ENCODE results near the gene SEMA3A.
"Not testable (repeated sequence)": the region's sequence is repeated elsewhere in the genome, so short reads cannot be mapped to it uniquely, and the experiment has no call there.

SEMA3A gene

DNA sequence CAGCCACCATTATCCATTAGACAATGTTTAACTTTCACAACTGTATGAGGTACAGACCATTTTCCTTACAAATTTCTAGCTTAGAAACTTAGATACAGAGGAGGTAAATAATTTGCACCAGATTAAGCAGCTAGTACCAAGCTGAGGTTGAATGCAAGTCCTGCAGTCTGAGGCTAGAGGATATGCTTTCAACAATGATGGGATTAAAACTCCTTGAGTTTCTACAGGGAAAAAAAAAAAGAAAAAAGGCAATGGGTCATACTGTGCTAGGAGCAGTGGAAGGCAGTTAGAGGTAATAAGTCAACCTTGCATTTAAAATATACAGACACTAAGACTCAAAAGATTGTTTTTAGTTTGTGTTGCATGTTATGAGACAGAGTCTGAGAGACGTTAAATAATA lies 86.5 kb downstream of the SEMA3A start:
- no peak for FAIRE-seq

DNA sequence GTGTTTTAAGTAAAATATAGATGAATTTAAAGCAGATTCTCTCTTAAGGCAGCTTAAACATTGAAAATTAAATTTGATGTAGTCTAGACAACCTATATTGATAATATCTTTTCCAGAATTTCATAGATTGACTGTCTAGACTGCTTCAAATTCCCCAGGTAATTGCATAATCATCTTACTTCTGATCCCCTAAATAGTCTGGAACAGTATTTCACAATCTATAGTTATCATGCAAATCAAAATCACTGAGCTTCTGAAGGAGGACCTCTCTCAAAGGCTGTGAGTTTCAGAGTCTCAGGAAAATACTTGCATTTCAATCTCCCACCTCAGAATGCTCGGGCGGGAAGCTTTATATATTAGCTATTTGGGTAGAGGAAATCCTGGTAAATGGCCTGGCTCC lies 87.3 kb downstream of the SEMA3A start:
- FAIRE-seq, result no peak

DNA sequence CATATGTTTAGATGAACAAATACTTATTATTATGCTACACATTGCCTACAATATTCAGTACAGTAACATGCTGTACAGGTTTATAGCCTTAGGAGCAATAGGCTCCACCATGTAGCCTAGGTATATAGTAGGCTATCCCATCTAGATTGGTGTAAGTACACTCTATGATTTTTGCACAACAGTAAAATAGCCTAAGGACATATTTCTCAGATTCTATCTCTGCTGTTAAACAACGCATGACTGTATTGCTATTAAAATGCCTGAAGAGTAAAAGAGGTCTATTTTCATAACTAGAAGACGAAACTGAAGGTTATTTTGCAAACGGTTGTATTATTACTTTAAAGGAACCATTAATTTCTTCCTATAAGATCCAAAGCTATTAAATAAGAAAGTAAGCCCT lies 88.3 kb downstream of the SEMA3A start:
- FAIRE-seq, result no peak

DNA sequence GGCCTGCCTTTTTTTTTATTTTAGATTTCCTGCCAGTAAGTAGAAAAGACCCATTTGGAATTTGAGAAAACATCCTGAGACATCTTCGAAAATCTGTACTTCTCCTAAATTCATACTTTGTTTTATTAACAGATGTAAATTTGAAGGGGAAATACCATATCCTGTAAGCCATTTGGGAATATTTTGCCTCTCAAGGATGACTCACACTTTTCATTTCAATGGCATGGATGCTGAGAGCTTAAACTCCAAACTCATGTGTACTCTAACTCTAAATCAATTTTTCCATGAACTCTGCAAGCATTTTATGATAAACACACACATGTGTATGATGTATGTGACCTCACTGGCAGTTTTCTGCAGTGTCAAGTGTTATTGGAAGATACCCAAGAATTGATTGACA lies 89.0 kb downstream of the SEMA3A start:
- no peak for FAIRE-seq

DNA sequence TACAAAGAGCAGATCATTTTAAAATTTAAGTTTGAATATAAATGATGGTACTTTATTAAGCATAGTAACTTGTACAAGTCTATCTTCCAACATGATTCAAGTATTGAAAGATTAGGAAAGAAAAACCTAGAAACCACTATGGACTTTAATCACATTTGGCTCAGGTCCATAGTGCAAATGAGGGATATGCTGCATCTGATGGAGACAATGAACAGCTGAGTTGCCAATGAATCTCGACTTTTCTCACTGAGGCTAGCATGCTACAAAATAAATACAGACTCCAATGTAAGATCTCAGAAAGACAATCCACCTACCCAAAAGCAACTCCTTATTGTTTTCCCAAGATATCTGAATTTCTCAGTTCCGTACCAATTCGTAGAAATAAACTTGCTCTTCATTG lies 89.8 kb downstream of the SEMA3A start:
- no peak for FAIRE-seq

DNA sequence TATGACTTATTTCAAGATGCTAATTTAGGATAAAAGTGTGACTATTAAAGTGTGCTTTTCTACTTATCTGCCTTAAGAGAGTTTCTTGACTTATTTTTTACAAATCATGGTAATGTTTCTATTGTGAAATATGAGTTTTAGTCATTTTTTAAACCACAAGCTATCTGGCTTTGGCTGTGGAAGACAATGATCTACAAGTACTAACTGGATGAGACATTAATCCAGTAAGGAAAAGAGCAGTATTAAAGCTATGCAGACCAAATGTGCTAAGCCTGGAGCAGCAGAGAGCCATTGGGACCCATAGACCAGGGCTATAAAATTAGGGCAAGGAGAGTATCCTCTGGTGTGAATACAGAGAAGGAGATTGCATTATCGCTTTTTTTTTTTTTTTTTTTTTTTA lies 92.4 kb downstream of the SEMA3A start:
- FAIRE-seq, result no peak

DNA sequence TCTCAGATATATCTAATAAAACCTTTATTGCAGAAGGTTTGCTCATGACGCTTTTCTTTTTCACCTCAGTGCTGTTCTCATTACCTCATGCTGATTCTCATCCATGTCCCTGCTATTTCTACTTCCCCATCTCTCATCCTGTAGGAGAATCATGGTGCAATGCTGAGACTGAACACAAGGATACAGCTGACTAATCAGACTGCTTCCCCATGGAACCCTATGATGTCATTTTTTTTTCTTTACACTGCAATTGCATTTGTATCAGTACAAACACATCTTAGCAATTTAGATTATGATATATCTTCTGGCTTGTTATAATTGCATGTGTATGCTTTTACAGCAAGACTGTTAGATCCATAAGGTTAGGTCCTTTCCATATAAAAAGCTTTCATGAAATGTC lies 93.7 kb downstream of the SEMA3A start:
- FAIRE-seq, result no peak

DNA sequence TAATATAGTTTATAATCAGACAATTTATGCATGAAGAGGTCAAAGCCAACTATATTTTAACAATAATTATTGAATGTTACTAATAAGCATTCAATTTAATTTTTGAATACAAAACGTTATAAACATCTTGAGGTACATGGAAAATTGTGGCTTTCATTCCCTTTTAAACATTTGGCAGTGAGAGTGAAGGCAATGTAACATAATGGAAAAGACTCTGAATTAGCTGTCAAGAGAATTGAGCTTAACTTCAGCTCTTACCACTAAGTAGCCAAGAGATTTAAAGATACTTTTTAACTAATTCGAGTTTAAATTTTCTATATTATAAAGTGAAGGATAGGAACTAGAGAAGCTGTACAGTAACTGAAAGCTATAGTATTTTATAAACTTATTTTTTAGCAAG lies 98.6 kb downstream of the SEMA3A start:
- FAIRE-seq, result no peak

DNA sequence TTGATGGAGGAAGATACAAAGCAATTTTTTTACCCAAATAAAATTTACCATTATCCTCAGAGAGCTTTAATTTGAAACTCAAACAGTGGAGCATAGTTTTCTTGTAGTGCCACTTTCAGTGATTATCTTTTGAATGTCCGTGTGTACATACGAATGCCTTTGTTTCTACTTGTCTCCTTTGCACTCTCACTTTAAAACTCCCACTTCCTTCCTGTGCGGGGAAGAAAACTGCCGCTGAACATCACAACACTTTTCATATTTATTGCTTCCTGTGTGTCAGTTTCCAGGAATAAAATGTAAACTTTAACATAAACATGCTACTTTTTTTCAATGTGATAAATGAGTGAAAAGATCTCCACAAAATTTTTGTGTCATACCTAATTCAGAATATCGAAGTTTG lies 102.4 kb downstream of the SEMA3A start:
- FAIRE-seq, result no peak

DNA sequence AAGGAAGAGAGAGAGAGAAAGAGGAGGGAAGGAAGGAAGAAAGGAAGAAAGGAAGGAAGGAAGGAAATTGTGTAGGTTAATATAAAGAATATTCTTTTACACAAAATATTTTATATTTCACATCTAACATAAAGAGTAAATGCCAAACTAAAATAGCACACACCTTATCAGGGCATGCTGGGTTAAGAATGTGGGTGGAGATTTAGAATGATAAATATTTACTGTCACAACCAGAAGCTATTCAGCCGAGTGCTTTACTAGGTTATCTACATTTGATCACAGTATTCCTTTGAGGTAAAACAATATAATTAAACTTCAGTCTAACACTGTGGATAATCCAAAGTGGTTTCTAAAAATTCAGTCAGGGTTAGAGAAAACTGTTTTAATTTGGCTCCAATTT lies 103.3 kb downstream of the SEMA3A start:
- no peak for FAIRE-seq

DNA sequence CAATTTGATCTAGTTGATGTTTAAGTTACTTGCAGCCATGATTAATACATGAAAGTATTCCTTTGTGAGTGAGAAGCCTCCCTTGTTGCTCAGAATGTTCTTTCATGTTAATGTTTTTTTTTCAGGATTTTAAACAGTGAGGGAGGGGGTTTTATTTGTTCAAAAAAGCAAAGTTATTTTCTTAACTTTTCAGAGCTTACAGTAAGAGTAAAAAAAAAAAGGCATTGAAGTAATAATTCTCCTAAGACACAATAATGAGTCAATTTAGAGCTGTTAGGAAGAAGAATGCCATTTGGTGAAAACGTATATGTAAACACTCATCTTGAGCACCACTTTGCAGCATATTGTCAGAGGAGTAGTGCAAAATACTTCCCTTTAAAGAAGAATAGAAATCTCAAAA lies 105.8 kb downstream of the SEMA3A start:
- FAIRE-seq, result no peak

DNA sequence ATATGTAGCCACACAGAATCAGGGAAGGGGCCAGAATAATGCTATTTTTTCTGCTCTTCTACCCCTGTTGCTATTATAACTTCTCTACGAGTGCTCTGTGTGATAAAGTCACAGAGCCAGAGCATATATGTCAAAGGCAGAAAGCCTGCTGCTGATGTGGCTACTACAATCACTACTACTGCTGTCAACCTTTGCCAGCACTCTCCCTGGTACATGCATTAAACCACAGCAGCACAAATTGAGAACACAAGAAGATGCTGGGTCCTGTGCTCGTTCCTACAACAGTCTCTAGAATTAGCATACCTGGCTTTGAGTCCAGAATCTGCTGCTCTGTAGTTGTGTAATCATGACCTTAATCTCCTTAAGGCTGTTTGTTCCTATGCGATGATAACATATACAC lies 108.6 kb downstream of the SEMA3A start:
- FAIRE-seq, result no peak

DNA sequence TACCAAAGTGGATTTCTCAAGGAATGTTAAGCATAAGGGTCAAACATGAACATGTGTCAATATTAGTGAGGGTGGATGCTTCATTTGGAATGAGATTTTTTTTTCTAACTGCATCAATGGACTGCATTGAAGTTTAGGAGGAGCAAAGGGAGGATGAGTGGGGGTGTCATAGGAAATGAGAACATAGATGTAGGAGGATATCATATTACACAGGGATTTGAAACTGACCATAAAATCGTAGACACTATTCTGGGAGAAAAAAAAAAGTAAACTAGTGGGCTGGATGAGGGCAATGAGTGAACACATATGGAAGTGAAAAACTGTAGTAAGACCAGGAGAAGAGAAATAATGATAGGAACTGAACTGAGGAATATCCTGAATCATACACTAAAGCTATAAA lies 109.4 kb downstream of the SEMA3A start:
- no peak for FAIRE-seq

DNA sequence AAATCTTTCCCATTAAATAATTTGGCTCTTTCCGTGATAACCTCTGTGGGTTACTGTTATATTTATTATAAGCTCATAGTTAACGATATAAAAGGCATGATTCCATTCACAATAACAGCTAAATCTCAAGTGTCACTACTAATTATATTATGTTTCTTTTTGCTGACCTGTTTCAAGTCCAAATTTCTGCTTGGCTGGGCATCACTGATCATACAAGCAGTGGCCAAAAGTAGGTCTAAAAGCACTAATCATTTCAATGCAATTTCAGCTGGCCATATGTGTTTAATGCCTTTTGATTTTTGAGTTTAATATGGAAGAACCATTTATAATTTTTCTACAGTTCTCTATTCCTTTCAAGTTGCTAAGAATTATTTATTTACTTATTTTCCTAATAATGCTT lies 110.7 kb downstream of the SEMA3A start:
- no peak for FAIRE-seq

DNA sequence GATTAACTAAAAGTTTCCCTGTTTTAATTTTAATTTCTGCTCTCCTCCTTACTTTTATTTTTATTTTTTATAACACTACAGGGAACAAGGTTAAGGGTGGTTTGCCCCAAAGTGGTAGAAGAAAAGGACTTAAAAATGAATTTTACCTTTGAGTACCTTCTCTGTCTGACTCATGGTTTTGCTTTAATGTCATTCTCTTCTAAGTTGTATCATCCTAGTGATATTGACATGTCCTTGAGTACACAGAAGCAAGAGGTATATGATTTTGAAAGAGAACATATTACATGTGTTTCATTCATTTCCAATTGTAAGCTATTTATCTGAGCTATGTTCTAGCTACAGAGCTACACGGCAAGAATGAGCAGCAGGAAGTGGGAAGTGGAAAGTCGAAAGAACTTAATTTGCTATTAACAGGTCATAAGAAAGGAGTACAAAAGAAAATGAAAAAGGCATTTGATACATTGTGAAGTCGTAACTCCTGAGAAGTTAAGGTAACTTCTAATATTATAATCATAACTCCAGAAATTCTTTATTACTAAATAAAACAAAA lies 112.5 kb downstream of the SEMA3A start:
- no peak for FAIRE-seq

DNA sequence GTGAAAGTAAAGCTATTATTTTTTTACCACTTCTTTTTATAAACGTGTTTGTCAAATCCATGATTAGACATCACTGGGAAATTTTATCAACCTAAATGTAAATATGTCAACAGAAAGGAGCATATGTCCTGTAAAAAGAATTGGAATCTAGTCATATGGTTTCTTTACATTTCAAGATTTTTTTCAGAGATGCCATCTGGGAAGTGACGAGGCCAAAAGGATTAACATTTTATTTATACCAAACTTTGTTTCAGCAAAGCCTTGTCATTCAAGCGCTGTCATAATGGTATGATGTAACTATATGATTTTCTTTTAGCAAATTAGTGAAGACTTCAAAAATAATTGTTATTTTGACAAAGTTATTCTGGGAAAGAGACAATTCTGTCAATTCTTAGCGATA lies 117.3 kb downstream of the SEMA3A start:
- no peak for FAIRE-seq

DNA sequence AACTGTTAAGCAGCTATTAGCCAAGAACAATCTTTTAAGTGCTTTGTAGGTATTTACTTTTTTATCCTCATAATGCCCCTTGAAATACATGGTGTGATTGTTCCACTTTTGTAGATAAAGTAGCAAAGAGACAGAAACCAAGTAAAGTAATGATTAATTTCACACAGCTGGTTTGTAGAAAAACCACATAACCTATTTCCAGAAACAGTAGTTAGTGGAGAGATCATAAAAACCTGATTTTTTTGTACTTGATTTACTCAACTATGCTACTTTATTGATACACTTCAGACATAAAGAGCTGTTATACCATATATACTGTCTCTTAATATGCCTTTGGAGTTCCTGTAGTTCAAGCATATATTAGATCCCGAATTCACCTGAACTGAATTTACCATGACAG lies 118.4 kb downstream of the SEMA3A start:
- no peak for FAIRE-seq

DNA sequence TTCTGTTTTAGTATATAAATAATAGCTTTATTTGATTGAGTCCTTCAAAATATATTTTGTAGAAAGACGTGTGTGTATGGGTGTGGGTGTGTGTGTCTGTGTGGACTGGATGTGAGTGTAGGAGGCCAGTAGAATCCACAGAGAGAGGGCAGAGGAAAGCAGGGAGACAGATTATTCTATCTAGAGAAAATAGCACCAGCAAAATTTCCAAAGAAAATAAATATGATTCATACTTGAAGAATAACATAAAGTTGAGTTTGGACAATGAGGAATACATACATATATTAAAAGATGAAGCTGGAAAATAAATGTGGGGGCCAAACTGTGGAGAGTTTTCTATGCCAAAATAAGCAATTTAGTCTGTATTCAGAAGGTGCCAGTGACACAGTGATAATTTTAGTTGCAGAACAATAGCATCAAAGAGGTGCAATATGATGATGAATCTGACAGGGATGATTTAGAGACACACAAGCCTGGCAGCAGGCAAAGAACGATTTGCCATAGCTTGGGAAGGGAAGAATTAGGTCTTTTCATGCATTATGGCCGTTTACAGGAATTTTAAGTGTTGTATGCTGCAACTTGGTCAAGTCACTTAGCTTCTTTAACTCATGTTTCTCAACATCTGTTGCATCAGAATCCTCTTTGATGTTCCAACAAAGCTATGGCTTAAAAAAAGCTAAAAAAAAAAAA lies 121.3 kb downstream of the SEMA3A start:
- no peak for FAIRE-seq

DNA sequence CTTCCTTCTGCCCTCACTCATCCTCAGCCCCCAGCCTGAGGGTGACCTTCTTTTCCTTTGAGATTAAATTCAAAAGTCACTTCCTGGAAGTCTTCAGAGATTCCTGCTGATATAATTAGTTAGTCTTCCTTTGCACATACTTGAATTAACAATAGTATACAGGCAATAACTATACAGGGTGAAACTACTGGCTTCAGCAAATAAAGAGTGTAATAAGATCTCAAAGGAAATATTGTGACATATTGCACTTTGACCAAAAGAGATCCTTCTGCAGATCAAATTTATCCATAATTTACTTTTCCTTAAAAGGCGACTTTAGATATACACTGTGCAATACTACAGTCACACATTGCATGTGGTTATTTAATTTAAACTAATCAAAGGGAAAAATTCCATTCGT lies 123.8 kb downstream of the SEMA3A start:
- FAIRE-seq, result no peak

DNA sequence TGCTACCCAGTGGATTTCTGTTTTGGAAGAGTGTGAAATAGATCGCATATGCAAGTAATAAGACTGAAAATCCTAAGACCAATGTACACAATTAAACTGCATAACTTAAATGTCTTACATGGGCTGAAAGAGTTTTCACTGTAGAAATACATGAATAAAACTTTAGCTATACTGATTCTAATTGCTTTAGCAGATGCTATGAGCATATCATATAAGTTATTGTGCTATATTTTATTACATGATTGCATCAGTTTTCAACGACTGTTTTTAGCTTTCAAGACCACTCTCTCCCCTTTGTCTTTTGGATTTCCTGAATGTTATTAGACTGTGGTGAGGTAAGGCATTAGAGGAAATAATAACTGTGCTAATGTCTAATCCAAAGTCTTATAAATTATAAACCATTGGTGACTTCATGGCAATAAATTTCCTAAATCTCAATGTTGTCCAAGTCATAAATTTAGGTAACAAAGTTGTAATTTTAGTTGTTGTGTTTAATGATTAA lies 124.5 kb downstream of the SEMA3A start:
- peak; percentile 72 for FAIRE-seq

DNA sequence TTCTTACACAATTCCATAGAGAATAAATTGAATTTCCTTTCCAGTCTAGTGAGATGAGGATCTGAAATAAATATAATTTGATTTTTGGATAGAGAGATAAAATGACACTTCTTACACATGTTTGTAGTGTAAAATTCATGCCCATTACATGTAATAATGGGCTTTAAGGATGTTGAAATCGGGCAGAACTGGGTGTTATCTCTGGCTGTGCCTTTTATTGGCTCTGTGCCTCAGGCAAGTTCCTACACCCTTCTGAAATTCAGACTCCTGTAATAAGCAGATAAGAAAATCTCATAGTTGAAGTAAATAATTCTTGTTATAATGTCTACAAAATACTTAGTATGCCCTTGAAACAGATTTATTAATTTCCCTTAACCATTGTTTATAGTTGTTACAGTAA lies 125.6 kb downstream of the SEMA3A start:
- no peak for FAIRE-seq

DNA sequence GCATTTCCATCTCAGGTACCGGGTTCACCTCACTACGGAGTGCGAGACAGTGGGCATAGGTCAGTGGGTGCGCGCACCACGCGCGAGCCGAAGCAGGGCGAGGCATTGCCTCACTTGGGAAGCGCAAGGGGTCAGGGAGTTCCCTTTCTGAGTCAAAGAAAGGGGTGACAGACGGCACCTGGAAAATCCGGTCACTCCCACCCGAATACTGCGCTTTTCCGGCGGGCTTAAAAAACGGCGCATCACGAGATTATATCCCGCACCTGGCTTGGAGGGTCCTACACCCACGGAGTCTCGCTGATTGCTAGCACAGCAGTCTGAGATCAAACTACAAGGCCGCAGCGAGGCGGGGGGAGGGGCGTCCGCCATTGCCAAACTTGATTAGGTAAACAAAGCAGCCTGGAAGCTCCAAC lies 132.1 kb downstream of the SEMA3A start:
- FAIRE-seq, result not testable (repeated sequence)

DNA sequence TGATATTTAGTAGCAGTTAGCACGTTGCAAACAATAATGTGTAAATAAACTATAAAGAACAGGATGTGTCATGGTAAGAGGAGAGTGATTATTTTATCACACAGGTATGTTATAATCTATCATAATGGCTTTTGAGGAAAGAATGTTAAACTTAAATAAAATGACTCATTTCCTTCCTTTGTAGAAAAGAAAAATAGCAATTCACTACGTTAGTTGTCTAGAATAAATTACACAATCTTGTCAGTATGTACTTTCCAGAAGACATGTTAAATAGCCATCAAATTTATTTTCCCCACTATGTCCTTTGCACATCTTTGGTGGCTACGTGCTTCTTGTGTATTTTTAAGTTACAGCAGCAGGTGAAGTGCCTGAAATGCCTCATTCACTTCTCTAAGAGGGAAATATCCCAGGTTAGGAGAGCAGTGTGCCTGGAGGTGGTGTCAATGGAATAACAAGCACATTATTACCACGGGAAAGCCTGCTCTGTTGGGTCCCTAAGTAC lies 133.8 kb downstream of the SEMA3A start:
- FAIRE-seq, result no peak

DNA sequence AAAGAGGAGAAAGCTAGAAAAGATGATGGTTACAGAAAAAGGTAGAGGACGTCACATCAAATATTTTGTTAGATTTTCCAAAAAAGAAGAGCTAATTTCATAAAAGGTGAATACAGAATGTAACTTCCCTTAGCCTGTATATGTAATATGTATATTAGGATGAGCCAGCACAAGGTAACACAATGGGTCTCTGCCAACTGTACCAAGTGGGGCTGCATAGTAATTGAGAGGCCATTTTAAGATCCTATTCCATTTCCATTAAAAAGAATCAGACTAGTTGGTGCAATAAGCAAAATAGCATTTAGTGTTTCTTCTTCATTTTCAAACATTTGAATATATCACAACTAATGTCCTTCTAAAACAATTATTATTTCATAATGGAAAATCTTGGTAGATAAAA lies 134.6 kb downstream of the SEMA3A start:
- FAIRE-seq, result no peak

Data from colon (tissue), 2 donors.